Neural cell (in vitro differentiated cells): Measurements from ENCODE around the gene ITGA5. TPM values are rescaled to one million over a fixed set of nuclear protein-coding genes. Genes with fewer than 3 reads are reported as not detected.
A peak's percentile ranks its signal among the peaks of the same experiment; 100 is the strongest.

Experiments used
- H2AFZ ChIP-seq: fragments of 200-600, 300-800 bp; sonication (generic), shearing (Covaris generic); 2 replicates; pipeline ENCODE4 v1.6.0; 2014; ENCODE audit warnings: low read depth, mild to moderate bottlenecking, antibody characterized with exemption, low read length, moderate library complexity
- H3F3A ChIP-seq: fragments of 200-600 bp; shearing (Covaris generic); 2 replicates; pipeline ENCODE4 v1.6.1; 2016; ENCODE audit warnings: mild to moderate bottlenecking, moderate library complexity, mixed read lengths, antibody characterized with exemption, low read length; ENCODE audit not compliant: insufficient read depth, poor library complexity, severe bottlenecking
- H3K27ac ChIP-seq: fragments of 200-600, 300-800 bp; sonication (generic), shearing (Covaris generic); 2 replicates; pipeline ENCODE4 v1.5.1; 2014; ENCODE audit warnings: mild to moderate bottlenecking, low read length, moderate library complexity
- H3K27me3 ChIP-seq: fragments of 300-800, 200-600 bp; sonication (generic), shearing (Covaris generic); 2 replicates; pipeline ENCODE4 v1.6.0; 2014; ENCODE audit warnings: mild to moderate bottlenecking, low read depth, low read length, moderate library complexity; ENCODE audit not compliant: insufficient read depth
- H3K36me3 ChIP-seq: fragments of 300-800, 200-600 bp; sonication (generic), shearing (Covaris generic); 2 replicates; pipeline ENCODE4 v1.5.1; 2014; ENCODE audit warnings: mild to moderate bottlenecking, antibody characterized with exemption, low read length, moderate library complexity; ENCODE audit not compliant: insufficient read depth
- H3K4me2 ChIP-seq: fragments of 300-800, 200-600 bp; sonication (generic), shearing (Covaris generic); 2 replicates; pipeline ENCODE4 v1.6.0; 2014; ENCODE audit warnings: mild to moderate bottlenecking, low read length
- H3K4me3 ChIP-seq: fragments of 300-800, 200-600 bp; sonication (generic), shearing (Covaris generic); 2 replicates; pipeline ENCODE4 v1.5.1; 2014; ENCODE audit warnings: mild to moderate bottlenecking, low read length, moderate library complexity
- H3K79me2 ChIP-seq: fragments of 200-600 bp; shearing (Covaris generic); replicated peaks from 2 replicates; pipeline ENCODE4 v1.6.0; 2014; ENCODE audit warnings: mild to moderate bottlenecking, low read length, moderate library complexity; ENCODE audit not compliant: insufficient read depth
- H3K9ac ChIP-seq: fragments of 300-800, 200-600 bp; sonication (generic), shearing (Covaris generic); 2 replicates; pipeline ENCODE4 v1.6.1; 2016; ENCODE audit warnings: mild to moderate bottlenecking, low read length, mixed read lengths
- H3K9me2 ChIP-seq: fragments of 200-600 bp; shearing (Covaris generic); 2 replicates; pipeline ENCODE4 v1.6.1; 2016; ENCODE audit warnings: mild to moderate bottlenecking, low read length, mixed read lengths; ENCODE audit not compliant: insufficient read depth
- H3K9me3 ChIP-seq: fragments of 200-600, 300-800 bp; sonication (generic), shearing (Covaris generic); 2 replicates; pipeline ENCODE4 v1.6.1; 2016; ENCODE audit warnings: mild to moderate bottlenecking, mixed run types, low read length, moderate library complexity, mixed read lengths
- H4K20me1 ChIP-seq: fragments of 200-600 bp; shearing (Covaris generic); 2 replicates; pipeline ENCODE4 v1.6.1; 2016; ENCODE audit warnings: mild to moderate bottlenecking, mixed run types; ENCODE audit not compliant: insufficient read depth
- CTCF ChIP-seq: fragments of 450-650 bp; IDR thresholded peaks from 2 replicates; pipeline ENCODE4 v1.5.1; 2014; ENCODE audit warnings: antibody characterized with exemption, mild to moderate bottlenecking, moderate library complexity; ENCODE audit not compliant: poor library complexity, severe bottlenecking
- EP300 ChIP-seq: fragments of 450-650 bp; conservative IDR thresholded peaks from 2 replicates; pipeline ENCODE4 v1.6.1; 2014; ENCODE audit warnings: antibody characterized with exemption, mild to moderate bottlenecking, moderate library complexity; ENCODE audit not compliant: poor library complexity, severe bottlenecking
- EZH2 ChIP-seq: fragments of 200-600, 300-800 bp; shearing (Covaris generic), sonication (generic); IDR thresholded peaks from 2 replicates; pipeline ENCODE4 v1.6.1; 2014; ENCODE audit warnings: antibody characterized with exemption, low read length, borderline replicate concordance, mild to moderate bottlenecking; ENCODE audit not compliant: insufficient read depth, poor library complexity, severe bottlenecking
- MXI1 ChIP-seq: fragments of 450-650 bp; conservative IDR thresholded peaks from 2 replicates; pipeline ENCODE4 v1.6.1; 2014; ENCODE audit warnings: antibody characterized with exemption, mild to moderate bottlenecking; ENCODE audit not compliant: poor library complexity, severe bottlenecking
- POLR2AphosphoS5 ChIP-seq: IDR thresholded peaks from 2 replicates; pipeline ENCODE4 v1.6.1; 2012
- RAD21 ChIP-seq: fragments of 450-650 bp; conservative IDR thresholded peaks from 2 replicates; pipeline ENCODE4 v1.6.1; 2014; ENCODE audit warnings: antibody characterized with exemption, mild to moderate bottlenecking, moderate library complexity
- REST ChIP-seq: IDR thresholded peaks from 2 replicates; pipeline ENCODE4 v1.6.1; 2012; ENCODE audit warnings: borderline replicate concordance
- SMC3 ChIP-seq: fragments of 450-650 bp; conservative IDR thresholded peaks from 2 replicates; pipeline ENCODE4 v1.6.1; 2014; ENCODE audit warnings: antibody characterized with exemption, mild to moderate bottlenecking, moderate library complexity; ENCODE audit not compliant: poor library complexity
- TAF1 ChIP-seq: IDR thresholded peaks from 2 replicates; pipeline ENCODE4 v1.6.1; 2012; ENCODE audit warnings: low read depth
- polyA minus RNA-seq: library from RNA; depleted of rRNA, polyadenylated mRNA; stranded (reverse); fragments of >200 nt; gene quantifications from 2 replicates; pipeline ENCODE4 v1.2.3, GENCODE V29; 2014
- polyA plus RNA-seq: library from polyadenylated mRNA; depleted of rRNA; stranded (reverse); fragments of >200 nt; gene quantifications from 2 replicates; pipeline ENCODE4 v1.2.3, GENCODE V29; 2014

ITGA5 gene
- polyA plus RNA-seq (not detected in 2 replicates), polyA minus RNA-seq (not detected in 2 replicates)

- no peaks in the 10 kb centered on the region for H3F3A ChIP-seq
- H3K9ac ChIP-seq, result no peak within 1 kb of the TSS
- H3K4me3 ChIP-seq, result peak within 1 kb of the TSS; percentile 54
- no peak within 1 kb of the TSS for H3K27ac ChIP-seq
- no peak within 1 kb of the TSS for H3K4me2 ChIP-seq
- H2AFZ ChIP-seq, result no peak within 1 kb of the TSS
- H3K79me2 ChIP-seq, result no peaks in the 10 kb centered on the region
- no peaks in the 10 kb centered on the region for H4K20me1 ChIP-seq
- H3K9me2 ChIP-seq, result no peaks in the 10 kb centered on the region
- H3K9me3 ChIP-seq, result no peaks in the 10 kb centered on the region
- H3K27me3 ChIP-seq, result peaks cover 31% of the 10 kb centered on the region
- TF ChIP-seq TAF1 (no peak), EZH2 (no peak), CTCF (no peak), RAD21 (no peak), SMC3 (no peak), EP300 (no peak), MXI1 (no peak), REST (no peak), POLR2AphosphoS5 (no peak)
- no peaks in the 10 kb centered on the region for H3K36me3 ChIP-seq
Observed at GRCh38 chr12:54419088-54419887, at the start of gene ITGA5. ITGA5 (minus strand) TSS chr12:54419266; CDS start chr12:54419198, 68 bp downstream.

- Histone ChIP-seq H3K4me3 (peak overlapping the region; percentile 22), H4K20me1 (no peaks in the 10 kb centered on the region), H3K36me3 (no peaks in the 10 kb centered on the region), H3K4me2 (peak overlapping the region; percentile 50), H3K9me2 (no peaks in the 10 kb centered on the region), H3K79me2 (no peaks in the 10 kb centered on the region), H3K27me3 (no peaks in the 10 kb centered on the region), H3K9me3 (no peaks in the 10 kb centered on the region), H2AFZ (no peak overlapping the region), H3F3A (no peaks in the 10 kb centered on the region), H3K27ac (peak overlapping the region; percentile 58), H3K9ac (no peak overlapping the region)
- peak; percentile 96 for TF ChIP-seq REST
- TF ChIP-seq POLR2AphosphoS5, result peak; percentile 87
- TF ChIP-seq EP300, result peak; percentile 71
- TF ChIP-seq SMC3, result no peak
Observed at GRCh38 chr12:54465857-54466523, 46.9 kb upstream of the ITGA5 start.
